IPS-15b (cell line): ENCODE data around the gene TNS3.

Source experiments
- H3K27me3 ChIP-seq: one replicate; pipeline ENCODE4 v1.6.1; 2013; ENCODE audit warnings: low read length; ENCODE audit not compliant: control insufficient read depth, insufficient read depth
- H3K36me3 ChIP-seq: one replicate; pipeline ENCODE4 v1.6.1; 2013; ENCODE audit warnings: low read length; ENCODE audit not compliant: control insufficient read depth, insufficient read depth
- H3K4me1 ChIP-seq: one replicate; pipeline ENCODE4 v1.6.1; 2013; ENCODE audit warnings: mild to moderate bottlenecking, low read length; ENCODE audit not compliant: control insufficient read depth, insufficient read depth
- H3K4me3 ChIP-seq: one replicate; pipeline ENCODE4 v1.5.1; 2013; ENCODE audit warnings: low read depth, low read length
- H3K9ac ChIP-seq: one replicate; pipeline ENCODE4 v1.6.1; 2013; ENCODE audit warnings: low read depth, mild to moderate bottlenecking, low read length
- H3K9me3 ChIP-seq: one replicate; pipeline ENCODE4 v1.6.1; 2013; ENCODE audit warnings: mild to moderate bottlenecking, low read length; ENCODE audit not compliant: control insufficient read depth, insufficient read depth

The TNS3 gene

GRCh38 chr7:47284691-47285635, 296.9 kb downstream of the TNS3 start:
- Histone ChIP-seq H3K4me3 (no peak overlapping the region), H3K9me3 (no peaks in the 10 kb centered on the region), H3K9ac (no peak overlapping the region), H3K27me3 (no peaks in the 10 kb centered on the region), H3K36me3 (peaks cover 18% of the 10 kb centered on the region), H3K4me1 (no peaks in the 10 kb centered on the region)

- Histone ChIP-seq H3K9me3 (no peaks in the 10 kb centered on the region), H3K4me1 (no peaks in the 10 kb centered on the region), H3K27me3 (no peaks in the 10 kb centered on the region), H3K9ac (no peak overlapping the region), H3K36me3 (peaks cover 18% of the 10 kb centered on the region), H3K4me3 (no peak overlapping the region)
These were observed 298.3 kb downstream of the TNS3 start for GRCh38 chr7:47283497-47284131.

- Histone ChIP-seq H3K9ac (no peak overlapping the region), H3K9me3 (no peaks in the 10 kb centered on the region), H3K36me3 (peaks cover 15% of the 10 kb centered on the region), H3K4me1 (no peaks in the 10 kb centered on the region), H3K4me3 (no peak overlapping the region), H3K27me3 (no peaks in the 10 kb centered on the region)
These were observed 299.0 kb downstream of the TNS3 start for GRCh38 chr7:47282790-47283496.

GRCh38 chr7:47281966-47282643, 299.8 kb downstream of the TNS3 start:
- Histone ChIP-seq H3K9ac (no peak overlapping the region), H3K4me3 (no peak overlapping the region), H3K4me1 (no peaks in the 10 kb centered on the region), H3K36me3 (peaks cover 15% of the 10 kb centered on the region), H3K27me3 (no peaks in the 10 kb centered on the region), H3K9me3 (no peaks in the 10 kb centered on the region)

GRCh38 chr7:47281161-47281560, 300.8 kb downstream of the TNS3 start:
- H3K9me3 ChIP-seq, result no peaks in the 10 kb centered on the region
- peaks cover 15% of the 10 kb centered on the region for H3K36me3 ChIP-seq

GRCh38 chr7:47280114-47280513, 301.8 kb downstream of the TNS3 start:
- Histone ChIP-seq H3K27me3 (no peaks in the 10 kb centered on the region), H3K36me3 (peaks cover 15% of the 10 kb centered on the region), H3K9me3 (no peaks in the 10 kb centered on the region), H3K9ac (no peak overlapping the region), H3K4me1 (no peaks in the 10 kb centered on the region), H3K4me3 (no peak overlapping the region)

More at GRCh38 chr7:47281161-47281560, 300.8 kb downstream of the TNS3 start:
- no peak overlapping the region for H3K4me3 ChIP-seq
- no peak overlapping the region for H3K9ac ChIP-seq
- H3K4me1 ChIP-seq, result no peaks in the 10 kb centered on the region
- no peaks in the 10 kb centered on the region for H3K27me3 ChIP-seq

GRCh38 chr7:47278043-47278442, 303.9 kb downstream of the TNS3 start:
- Histone ChIP-seq H3K27me3 (no peaks in the 10 kb centered on the region), H3K36me3 (peaks cover 7% of the 10 kb centered on the region), H3K4me1 (no peaks in the 10 kb centered on the region), H3K9me3 (no peaks in the 10 kb centered on the region), H3K4me3 (no peak overlapping the region), H3K9ac (no peak overlapping the region)

GRCh38 chr7:47277321-47277781, 304.6 kb downstream of the TNS3 start:
- Histone ChIP-seq H3K4me3 (no peak overlapping the region), H3K9ac (no peak overlapping the region)

GRCh38 chr7:47273974-47274766, 307.7 kb downstream of the TNS3 start:
- Histone ChIP-seq H3K36me3 (no peaks in the 10 kb centered on the region), H3K4me1 (no peaks in the 10 kb centered on the region), H3K4me3 (no peak overlapping the region), H3K9me3 (no peaks in the 10 kb centered on the region), H3K9ac (no peak overlapping the region), H3K27me3 (no peaks in the 10 kb centered on the region)

More at GRCh38 chr7:47277321-47277781, 304.6 kb downstream of the TNS3 start:
- H3K4me1 ChIP-seq, result no peaks in the 10 kb centered on the region
- no peaks in the 10 kb centered on the region for H3K9me3 ChIP-seq
- no peaks in the 10 kb centered on the region for H3K27me3 ChIP-seq
- peaks cover 7% of the 10 kb centered on the region for H3K36me3 ChIP-seq

- Histone ChIP-seq H3K9ac (no peak overlapping the region), H3K9me3 (no peaks in the 10 kb centered on the region), H3K4me1 (no peaks in the 10 kb centered on the region), H3K36me3 (no peaks in the 10 kb centered on the region), H3K27me3 (no peaks in the 10 kb centered on the region), H3K4me3 (no peak overlapping the region)
These were observed 308.8 kb downstream of the TNS3 start for GRCh38 chr7:47273088-47273487.
